Peyer's patch (tissue), 4 donors: ENCODE measurements around the gene PDE11A.

Experiments used
- POLR2A ChIP-seq, 2 donors: fragments of 450-650 bp; IDR thresholded peaks; one replicate each; pipeline ENCODE4 v1.5.1; 2017; ENCODE audit warnings: antibody characterized with exemption in 2 of 2, mild to moderate bottlenecking in 2 of 2, moderate library complexity in 2 of 2
- TF ChIP-seq, protein P1 (sequence below), 6 experiments: fragments of 450-650 bp in 4 of 6; fragments of 200-600 bp in 2 of 6; sonication (generic) in 1 of 6; IDR thresholded peaks; one replicate each; pipeline ENCODE4 v1.5.1; 2017 to 2019; ENCODE audit warnings: antibody characterized with exemption in 6 of 6, mild to moderate bottlenecking in 3 of 6, moderate library complexity in 1 of 6

GRCh38 chr2:177616066-177616465 is 456.5 kb downstream of the PDE11A start:
- TF ChIP-seq, protein P1, sequence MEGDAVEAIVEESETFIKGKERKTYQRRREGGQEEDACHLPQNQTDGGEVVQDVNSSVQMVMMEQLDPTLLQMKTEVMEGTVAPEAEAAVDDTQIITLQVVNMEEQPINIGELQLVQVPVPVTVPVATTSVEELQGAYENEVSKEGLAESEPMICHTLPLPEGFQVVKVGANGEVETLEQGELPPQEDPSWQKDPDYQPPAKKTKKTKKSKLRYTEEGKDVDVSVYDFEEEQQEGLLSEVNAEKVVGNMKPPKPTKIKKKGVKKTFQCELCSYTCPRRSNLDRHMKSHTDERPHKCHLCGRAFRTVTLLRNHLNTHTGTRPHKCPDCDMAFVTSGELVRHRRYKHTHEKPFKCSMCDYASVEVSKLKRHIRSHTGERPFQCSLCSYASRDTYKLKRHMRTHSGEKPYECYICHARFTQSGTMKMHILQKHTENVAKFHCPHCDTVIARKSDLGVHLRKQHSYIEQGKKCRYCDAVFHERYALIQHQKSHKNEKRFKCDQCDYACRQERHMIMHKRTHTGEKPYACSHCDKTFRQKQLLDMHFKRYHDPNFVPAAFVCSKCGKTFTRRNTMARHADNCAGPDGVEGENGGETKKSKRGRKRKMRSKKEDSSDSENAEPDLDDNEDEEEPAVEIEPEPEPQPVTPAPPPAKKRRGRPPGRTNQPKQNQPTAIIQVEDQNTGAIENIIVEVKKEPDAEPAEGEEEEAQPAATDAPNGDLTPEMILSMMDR (IDR thresholded peaks at IDR 0.05): no peak
- TF ChIP-seq POLR2A (IDR thresholded peaks at IDR 0.05): no peak
